ENCODE results near the gene EMC6. TPM values are rescaled to one million over a fixed set of nuclear protein-coding genes. Genes with fewer than 3 reads are reported as not detected.

Gene EMC6
- 113 to 164 TPM (median 164 TPM) in 5 replicates for total RNA-seq (2022; extraction: Qiagen RNA extraction; ENCODE audit: low read depth)

GRCh38 chr17:3668279-3669084, at the start of gene EMC6, which contains the start of gene TAX1BP3:
EMC6 (plus strand) TSS chr17:3668812; CDS start chr17:3669147, 335 bp downstream.
TAX1BP3 (minus strand) TSS chr17:3668578; CDS start chr17:3668526, 52 bp downstream.

GRCh38 chr17:3636154-3636907, 32.3 kb upstream of the EMC6 start, which contains the start of the genes CTNS and SHPK:
CTNS (plus strand) TSS chr17:3636760; CDS start chr17:3640207, 3,447 bp downstream.
SHPK (minus strand) TSS chr17:3636250; CDS start chr17:3636219, 31 bp downstream.

GRCh38 chr17:3695723-3696411, 27.3 kb downstream of the EMC6 start, which contains the start of gene P2RX5:
P2RX5 (minus strand) TSS chr17:3696155; CDS start chr17:3696005, 150 bp downstream.

Other genes starting within 250 kb of the EMC6 start
- gene OR1E2, start 235.0 kb upstream of the EMC6 start, total RNA-seq (2022; extraction: Qiagen RNA extraction; ENCODE audit: low read depth): not detected in 5 replicates
- gene SPATA22, start 197.0 kb upstream of the EMC6 start, total RNA-seq (2022; extraction: Qiagen RNA extraction; ENCODE audit: low read depth): not detected in 5 replicates
- gene ASPA, start 192.8 kb upstream of the EMC6 start, total RNA-seq (2022; extraction: Qiagen RNA extraction; ENCODE audit: low read depth): not detected in 5 replicates
- 0.22 to 0.34 TPM (median 0.31 TPM) in 5 replicates for gene TRPV3, start 111.0 kb upstream of the EMC6 start, total RNA-seq (2022; extraction: Qiagen RNA extraction; ENCODE audit: low read depth)
- gene TRPV1, start 59.4 kb upstream of the EMC6 start, total RNA-seq (2022; extraction: Qiagen RNA extraction; ENCODE audit: low read depth): 3.0 to 5.1 TPM (median 4.1 TPM) in 5 replicates
- gene SHPK, start 32.6 kb upstream of the EMC6 start, total RNA-seq (2022; extraction: Qiagen RNA extraction; ENCODE audit: low read depth): 12.0 to 16.6 TPM (median 15.1 TPM) in 5 replicates
- gene CTNS, start 32.1 kb upstream of the EMC6 start, total RNA-seq (2022; extraction: Qiagen RNA extraction; ENCODE audit: low read depth): 12.9 to 15.3 TPM (median 13.3 TPM) in 5 replicates
- 272 to 346 TPM (median 308 TPM) in 5 replicates for gene TAX1BP3, start 234 bp upstream of the EMC6 start, total RNA-seq (2022; extraction: Qiagen RNA extraction; ENCODE audit: low read depth)
- gene P2RX5, start 27.3 kb downstream of the EMC6 start, total RNA-seq (2022; extraction: Qiagen RNA extraction; ENCODE audit: low read depth): 15.2 to 23.3 TPM (median 21.4 TPM) in 5 replicates
- 13.7 to 16.9 TPM (median 13.9 TPM) in 5 replicates for gene HASPIN, start 55.1 kb downstream of the EMC6 start, total RNA-seq (2022; extraction: Qiagen RNA extraction; ENCODE audit: low read depth)
- gene ITGAE, start 132.4 kb downstream of the EMC6 start, total RNA-seq (2022; extraction: Qiagen RNA extraction; ENCODE audit: low read depth): 94.5 to 108 TPM (median 99.9 TPM) in 5 replicates
- gene NCBP3, start 177.4 kb downstream of the EMC6 start, total RNA-seq (2022; extraction: Qiagen RNA extraction; ENCODE audit: low read depth): 30.5 to 35.2 TPM (median 31.0 TPM) in 5 replicates
- gene CAMKK1, start 224.2 kb downstream of the EMC6 start, total RNA-seq (2022; extraction: Qiagen RNA extraction; ENCODE audit: low read depth): 14.3 to 15.7 TPM (median 15.3 TPM) in 5 replicates
- 0.07 TPM in 1 of 5 replicates, not detected in the others for gene P2RX1, start 247.7 kb downstream of the EMC6 start, total RNA-seq (2022; extraction: Qiagen RNA extraction; ENCODE audit: low read depth)

All from A549 treated with RU486 at 1 μM for 4 hours (cell line).